Activated CD8-positive, alpha-beta memory T cell treated with anti-CD3 and anti-CD28 coated beads, Interleukin-2, amount 50 U/mL, for 24 hours (primary cell): ENCODE results near the gene TGFBR3.

Source experiments
- DNase-seq: peaks from one replicate; pipeline ENCODE4 v3.0.0-alpha.2; 2020; ENCODE audit errors: extremely low read depth

TGFBR3 gene

GRCh38 chr1:91827459-91828321, 58.3 kb downstream of the TGFBR3 start:
- no peak for DNase-seq

GRCh38 chr1:91827087-91827458, 58.9 kb downstream of the TGFBR3 start:
- DNase-seq, result no peak

GRCh38 chr1:91826649-91827048, 59.3 kb downstream of the TGFBR3 start:
- no peak for DNase-seq

GRCh38 chr1:91826248-91826647, 59.7 kb downstream of the TGFBR3 start:
- no peak for DNase-seq

- no peak for DNase-seq
Measured at GRCh38 chr1:91821126-91821868, 64.7 kb downstream of the TGFBR3 start.

GRCh38 chr1:91819038-91819788, 66.7 kb downstream of the TGFBR3 start:
- no peak for DNase-seq

- no peak for DNase-seq
Measured at GRCh38 chr1:91818713-91818975, 67.3 kb downstream of the TGFBR3 start.

- DNase-seq, result no peak
Measured at GRCh38 chr1:91817211-91817905, 68.6 kb downstream of the TGFBR3 start.

- DNase-seq, result no peak
Measured at GRCh38 chr1:91816031-91816430, 69.9 kb downstream of the TGFBR3 start.

GRCh38 chr1:91814448-91814847, 71.5 kb downstream of the TGFBR3 start:
- DNase-seq, result no peak

GRCh38 chr1:91813813-91814212, 72.1 kb downstream of the TGFBR3 start:
- no peak for DNase-seq

GRCh38 chr1:91811363-91812025, 74.5 kb downstream of the TGFBR3 start:
- DNase-seq, result no peak

GRCh38 chr1:91809317-91809716, 76.6 kb downstream of the TGFBR3 start:
- DNase-seq, result no peak

- no peak for DNase-seq
Measured at GRCh38 chr1:91807921-91808620, 77.9 kb downstream of the TGFBR3 start.

- DNase-seq, result no peak
Measured at GRCh38 chr1:91806769-91807700, 78.9 kb downstream of the TGFBR3 start.

- DNase-seq, result no peak
Measured at GRCh38 chr1:91806181-91806768, 79.7 kb downstream of the TGFBR3 start.

GRCh38 chr1:91805311-91805801, 80.6 kb downstream of the TGFBR3 start:
- no peak for DNase-seq

- DNase-seq, result peak; percentile 60
Measured at GRCh38 chr1:91804546-91805023, 81.4 kb downstream of the TGFBR3 start.
